GM12872 (cell line): Measurements from ENCODE around the gene TUBGCP3.

Experiments used
- CTCF ChIP-seq: IDR thresholded peaks from 3 replicates; pipeline ENCODE4 v1.5.1; 2011; ENCODE audit warnings: low read depth, mild to moderate bottlenecking, low read length, moderate library complexity; ENCODE audit not compliant: insufficient read depth

Gene TUBGCP3

GRCh38 chr13:112580211-112580610 is 7.7 kb downstream of the TUBGCP3 start:
- TF ChIP-seq CTCF = no peak

GRCh38 chr13:112579310-112579843 is 8.6 kb downstream of the TUBGCP3 start:
- no peak for TF ChIP-seq CTCF

- TF ChIP-seq CTCF = no peak
Observed at GRCh38 chr13:112576768-112577167, 11.2 kb downstream of the TUBGCP3 start.

GRCh38 chr13:112576191-112576590 is 11.8 kb downstream of the TUBGCP3 start:
- TF ChIP-seq CTCF = no peak

GRCh38 chr13:112575675-112576074 is 12.3 kb downstream of the TUBGCP3 start:
- no peak for TF ChIP-seq CTCF

- no peak for TF ChIP-seq CTCF
Observed at GRCh38 chr13:112574834-112575613, 12.9 kb downstream of the TUBGCP3 start.

- TF ChIP-seq CTCF = no peak
Observed at GRCh38 chr13:112574416-112574815, 13.5 kb downstream of the TUBGCP3 start.
